Upper lobe of left lung (tissue), 6 donors: ENCODE results near the gene EXTL1. TPM values are rescaled to one million over a fixed set of nuclear protein-coding genes. Genes with fewer than 3 reads are reported as not detected.

ENCODE experiments used
- ATAC-seq, 2 donors: fragments of 200-7000 bp; cut with Tn5 transposase; one replicate each; pipeline ENCODE4 v1.9.1; 2022; ENCODE audit warnings: mild to moderate bottlenecking in 2 of 2, moderate library complexity in 2 of 2; ENCODE audit not compliant: low FRiP score in 2 of 2
- DNase-seq, 2 donors: peaks; one replicate each; pipeline ENCODE4 v3.0.0-alpha.2; 2019 to 2020
- H3K27ac ChIP-seq, 4 donors: fragments of 200-600 bp; sonication (generic); one replicate each; pipeline ENCODE4 v1.5.1; 2016 to 2019
- H3K27me3 ChIP-seq, 4 donors: fragments of 200-600 bp; sonication (generic); one replicate each; pipeline ENCODE4 v1.5.1; 2017 to 2019
- H3K36me3 ChIP-seq, 4 donors: fragments of 200-600 bp; sonication (generic); one replicate each; pipeline ENCODE4 v1.5.1; 2016 to 2019
- H3K4me1 ChIP-seq, 4 donors: fragments of 200-600 bp; sonication (generic); one replicate each; pipeline ENCODE4 v1.5.1; 2018 to 2019
- H3K4me3 ChIP-seq, 4 donors: fragments of 200-600 bp; sonication (generic); one replicate each; pipeline ENCODE4 v1.5.1; 2017 to 2019; ENCODE audit warnings: mild to moderate bottlenecking in 2 of 4, moderate library complexity in 1 of 4
- H3K9me3 ChIP-seq, 4 donors: fragments of 200-600 bp; sonication (generic); one replicate each; pipeline ENCODE4 v1.5.1; 2018 to 2019
- CTCF ChIP-seq, 6 experiments: fragments of 450-650 bp in 4 of 6; fragments of 200-600 bp in 2 of 6; sonication (generic) in 2 of 6; IDR thresholded peaks; one replicate each; pipeline ENCODE4 v1.5.1; 2016 to 2019; ENCODE audit warnings: antibody characterized with exemption in 6 of 6
- EP300 ChIP-seq, 4 donors: sonication (generic); formaldehyde crosslinking; IDR thresholded peaks; one replicate each; pipeline ENCODE4 v1.5.1; 2017; ENCODE audit warnings: antibody characterized with exemption in 4 of 4, control low read depth in 2 of 4
- POLR2A ChIP-seq, 4 donors: fragments of 450-650 bp; IDR thresholded peaks; one replicate each; pipeline ENCODE4 v1.5.1; 2016 to 2017; ENCODE audit warnings: antibody characterized with exemption in 4 of 4, mild to moderate bottlenecking in 2 of 4
- POLR2AphosphoS5 ChIP-seq, 2 donors: sonication (generic); formaldehyde crosslinking; IDR thresholded peaks; one replicate each; pipeline ENCODE4 v1.5.1; 2017; ENCODE audit warnings: antibody characterized with exemption in 2 of 2
- WGBS, 2 donors: methylation state at CpG; one replicate each; pipeline ENCODE4 v1.1.5; 2017 to 2018; 5-methylcytosine and 5-hydroxymethylcytosine counted together
- total RNA-seq, 6 donors: library from RNA; depleted of rRNA in 4 of 6; stranded (reverse); fragments of >200 nt in 4 of 6; gene quantifications; one replicate each; pipeline versions ENCODE4 v1.1.0 to v1.2.1, GENCODE V29; 2016 to 2021
- donor health status: DM: no; HTN: no; CAD: no; lungs with moderate emphysema.
- donor health status: DM: no; HTN: yes; CAD: no; lungs with severe emphysema.

The EXTL1 gene
- total RNA-seq, 6 donors from 2014 or later: under 0.01 to 0.24 (median 0.20) TPM; not detected in 3

DNA sequence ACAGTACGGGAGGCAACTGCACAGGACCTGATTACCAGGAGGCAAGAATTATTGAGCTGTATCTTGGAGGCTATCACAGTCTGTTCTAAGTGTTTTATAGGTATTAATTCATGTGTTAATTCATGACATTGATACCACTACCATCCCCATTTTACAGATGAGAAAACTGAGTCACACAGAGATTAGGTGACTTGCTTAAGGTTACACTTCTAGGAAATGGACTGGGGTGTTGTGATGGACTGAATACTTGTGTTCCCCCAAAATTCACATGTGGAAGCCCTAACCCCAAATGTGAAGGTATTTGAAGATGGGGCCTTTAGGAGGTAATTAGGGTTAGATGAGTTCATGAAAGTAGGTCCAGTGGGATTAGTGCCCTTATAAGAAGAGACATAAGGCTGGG lies 55.9 kb downstream of the EXTL1 start:
- H3K27me3 ChIP-seq: no peaks in the 10 kb centered on the region
- no peak overlapping the region for H3K4me3 ChIP-seq
- H3K4me1 ChIP-seq: peaks cover 0 to 13% (median 3%) of the 10 kb centered on the region in 4 donors
- no peak for TF ChIP-seq CTCF (IDR thresholded peaks at IDR 0.05)
- no peak for TF ChIP-seq POLR2A (IDR thresholded peaks at IDR 0.05)
- TF ChIP-seq POLR2AphosphoS5 (IDR thresholded peaks at IDR 0.05): no peak
- no peak for TF ChIP-seq EP300 (IDR thresholded peaks at IDR 0.05)
- no peak overlapping the region for H3K27ac ChIP-seq
- no peak for DNase-seq
- 96 to 100% methylated on average over 1 of the region's 1 CpG for whole genome bisulfite sequencing, 2 donors
- H3K36me3 ChIP-seq: no peaks in the 10 kb centered on the region
- ATAC-seq: no peak
- H3K9me3 ChIP-seq: no peaks in the 10 kb centered on the region

DNA sequence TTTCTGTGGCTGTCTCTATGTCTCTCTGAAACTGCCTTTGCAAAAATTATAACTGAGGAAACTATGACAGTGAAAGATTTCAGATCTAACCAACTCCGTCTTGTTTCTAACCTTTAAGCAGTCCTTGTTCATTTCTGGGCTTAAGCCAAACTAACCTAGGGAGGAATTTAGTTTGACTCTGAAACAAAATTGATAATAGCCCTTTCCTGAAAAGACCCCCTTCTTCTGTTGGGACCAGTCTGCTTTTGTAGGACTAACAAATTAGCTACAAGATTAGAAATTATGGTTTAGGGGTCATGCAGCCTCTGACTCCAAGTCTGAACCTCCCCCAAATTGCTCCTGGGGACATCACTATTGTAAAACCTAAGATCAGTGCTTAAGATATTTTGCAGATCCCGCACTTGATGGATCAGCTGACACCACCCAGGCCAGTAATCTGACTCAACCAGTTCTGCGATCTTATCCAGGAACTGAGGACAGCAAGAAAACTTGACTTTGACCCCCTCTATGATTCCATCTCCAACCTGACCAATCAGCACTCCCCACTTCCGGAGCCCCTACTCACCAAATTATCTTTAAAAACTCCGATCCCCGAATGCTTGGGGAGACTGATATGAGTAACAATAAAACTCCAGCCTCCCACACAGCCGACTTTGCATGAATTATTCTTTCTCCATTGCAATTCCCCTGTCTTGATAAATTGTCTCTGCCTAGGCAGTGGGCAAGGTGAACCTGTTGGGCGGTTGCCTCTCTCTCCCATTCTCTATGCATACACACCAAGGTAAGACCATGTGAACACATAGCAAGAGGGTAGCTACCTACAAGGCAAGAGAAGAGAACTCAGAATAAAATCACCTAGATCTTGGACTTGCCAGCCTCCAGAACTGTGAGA lies 57.0 kb downstream of the EXTL1 start:
- WGBS, 2 donors: 65 to 68% methylated on average over 8 of the region's 8 CpGs
- Histone ChIP-seq H3K36me3 (no peaks in the 10 kb centered on the region), H3K27me3 (no peaks in the 10 kb centered on the region), H3K9me3 (no peaks in the 10 kb centered on the region), H3K4me3 (no peak overlapping the region), H3K4me1 (peaks cover 0 to 13% (median 3%) of the 10 kb centered on the region in 4 donors), H3K27ac (no peak overlapping the region)
- DNase-seq (no peak), ATAC-seq (no peak)
- TF ChIP-seq POLR2A (IDR thresholded peaks at IDR 0.05) (no peak), POLR2AphosphoS5 (IDR thresholded peaks at IDR 0.05) (no peak), EP300 (IDR thresholded peaks at IDR 0.05) (no peak)

DNA sequence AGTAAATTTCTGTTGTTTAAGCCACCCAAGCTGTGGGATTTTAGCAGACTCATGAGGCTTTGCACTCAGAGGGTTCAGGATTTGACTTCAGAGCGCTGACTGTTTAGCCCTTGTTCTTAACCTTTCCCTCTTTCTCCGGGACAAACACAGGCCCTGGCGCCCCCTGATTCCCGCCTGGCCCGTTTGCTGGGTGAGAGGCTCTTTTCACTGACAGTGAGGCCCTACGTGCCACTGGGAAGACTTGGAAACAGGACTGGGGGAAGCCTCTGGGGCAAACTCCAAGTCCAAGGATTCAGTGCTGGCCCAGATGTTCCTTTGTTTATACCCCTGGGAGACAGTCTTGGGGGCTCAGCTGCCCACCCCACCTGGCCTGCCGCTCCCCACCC lies 57.6 kb downstream of the EXTL1 start:
- Histone ChIP-seq H3K36me3 (no peaks in the 10 kb centered on the region), H3K4me1 (peaks cover 0 to 13% (median 3%) of the 10 kb centered on the region in 4 donors), H3K27me3 (no peaks in the 10 kb centered on the region), H3K4me3 (no peak overlapping the region), H3K9me3 (no peaks in the 10 kb centered on the region), H3K27ac (no peak overlapping the region)
- DNase-seq: no peak
- ATAC-seq: no peak
- WGBS, 2 donors: 69 to 70% methylated on average over 6 to 7 of the region's 7 CpGs
- no peak for TF ChIP-seq POLR2A (IDR thresholded peaks at IDR 0.05)
- TF ChIP-seq EP300 (IDR thresholded peaks at IDR 0.05): no peak
- no peak for TF ChIP-seq POLR2AphosphoS5 (IDR thresholded peaks at IDR 0.05)
- TF ChIP-seq CTCF (IDR thresholded peaks at IDR 0.05): no peak

DNA sequence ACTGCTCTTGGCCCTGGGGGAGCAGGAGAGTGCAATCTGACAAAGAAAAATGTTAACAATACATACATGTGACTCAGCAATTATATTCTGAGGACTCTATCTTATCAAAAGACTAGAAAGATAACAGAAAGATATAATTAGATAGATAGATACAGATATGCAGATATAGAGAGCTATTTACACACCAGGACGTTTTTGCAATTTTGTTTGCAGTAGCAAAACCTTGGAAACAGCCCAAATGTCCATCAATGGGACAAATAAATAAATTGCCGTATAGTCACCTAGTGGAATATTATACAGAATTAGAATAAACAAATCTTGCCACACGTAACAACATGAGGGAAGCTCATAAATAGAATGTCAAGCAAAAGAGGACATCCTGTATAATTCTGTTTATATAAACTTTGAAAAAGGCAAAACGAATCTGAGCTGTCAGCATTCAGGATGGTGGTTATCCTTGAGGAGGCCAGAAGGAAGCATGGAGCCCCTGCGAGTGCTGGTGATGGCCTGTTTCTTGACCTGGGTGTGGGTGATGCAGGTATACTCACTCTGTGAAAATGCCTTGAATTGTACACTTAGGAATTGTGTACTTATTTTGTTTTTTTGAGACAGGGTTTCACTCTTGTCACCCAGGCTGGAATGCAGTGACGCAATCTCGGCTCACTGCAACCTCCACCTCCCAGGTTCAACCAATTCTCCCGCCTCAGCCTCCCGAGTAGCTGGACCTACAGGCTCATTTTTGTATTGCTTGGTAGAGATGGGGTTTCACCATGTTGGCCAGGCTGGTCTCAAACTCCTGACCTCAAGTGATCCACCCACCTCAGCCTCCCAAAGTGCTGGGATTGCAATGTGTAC lies 58.6 kb downstream of the EXTL1 start:
- no peaks in the 10 kb centered on the region for H3K36me3 ChIP-seq
- no peaks in the 10 kb centered on the region for H3K27me3 ChIP-seq
- H3K4me1 ChIP-seq: peaks cover 0 to 13% (median 3%) of the 10 kb centered on the region in 4 donors
- ATAC-seq (no peak), DNase-seq (no peak)
- no peak for TF ChIP-seq POLR2A (IDR thresholded peaks at IDR 0.05)
- no peak for TF ChIP-seq EP300 (IDR thresholded peaks at IDR 0.05)
- TF ChIP-seq CTCF (IDR thresholded peaks at IDR 0.05): no peak
- TF ChIP-seq POLR2AphosphoS5 (IDR thresholded peaks at IDR 0.05): no peak
- 59 to 67% methylated on average over 9 of the region's 9 CpGs for WGBS, 2 donors
- no peaks in the 10 kb centered on the region for H3K9me3 ChIP-seq
- no peak overlapping the region for H3K27ac ChIP-seq
- no peak overlapping the region for H3K4me3 ChIP-seq
